Heart right ventricle (tissue), 16 donors: Measurements from ENCODE around the gene ADCY2. TPM values are rescaled to one million over a fixed set of nuclear protein-coding genes. Genes with fewer than 3 reads are reported as not detected.

Experiments
- ATAC-seq, 8 donors: fragments of 200-7000 bp; cut with Tn5 transposase; one replicate each; pipeline ENCODE4 v1.9.1; 2020; ENCODE audit warnings: mild to moderate bottlenecking in 8 of 8, moderate library complexity in 8 of 8, moderate number of reproducible peaks in 1 of 8
- DNase-seq, 2 donors: peaks; one replicate each; pipeline ENCODE4 v3.0.0-alpha.2; 2020
- H3K27ac ChIP-seq, 10 donors: fragments of 200-600 bp; sonication (generic) in 2 of 10; one replicate each; pipeline versions ENCODE4 v1.5.0 to v1.8.0; 2020 to 2022; ENCODE audit warnings: mild to moderate bottlenecking in 3 of 10
- H3K27me3 ChIP-seq, 7 donors: fragments of 200-600 bp; one replicate each; pipeline ENCODE4 v1.8.0; 2021 to 2022; ENCODE audit warnings: mild to moderate bottlenecking in 2 of 7
- H3K36me3 ChIP-seq, 9 donors: fragments of 200-600 bp; sonication (generic) in 1 of 9; one replicate each; pipeline versions ENCODE4 v1.5.0 to v1.8.0; 2020 to 2022; ENCODE audit warnings: mild to moderate bottlenecking in 2 of 9
- H3K4me1 ChIP-seq, 9 donors: fragments of 200-600 bp; sonication (generic) in 1 of 9; one replicate each; pipeline versions ENCODE4 v1.5.0 to v1.8.0; 2020 to 2022; ENCODE audit warnings: mild to moderate bottlenecking in 4 of 9
- H3K4me3 ChIP-seq, 10 donors: fragments of 200-600 bp; sonication (generic) in 2 of 10; one replicate each; pipeline versions ENCODE4 v1.5.0 to v1.8.0; 2020 to 2022; ENCODE audit warnings: mild to moderate bottlenecking in 7 of 10, moderate library complexity in 2 of 10
- H3K9me3 ChIP-seq, 11 donors: fragments of 200-600 bp in 10 of 11; sonication (generic) in 2 of 11; one replicate each; pipeline versions ENCODE4 v1.5.0 to v1.8.0; 2013 to 2022; ENCODE audit warnings: mild to moderate bottlenecking in 2 of 11, control low read depth in 1 of 11, moderate library complexity in 1 of 11
- CTCF ChIP-seq, 9 donors: fragments of 200-600 bp; sonication (generic) in 2 of 9; IDR thresholded peaks; one replicate each; pipeline versions ENCODE4 v1.5.0 to v1.8.0; 2021 to 2022; ENCODE audit warnings: antibody characterized with exemption in 9 of 9, mild to moderate bottlenecking in 5 of 9, moderate library complexity in 1 of 9
- WGBS, 2 donors: extraction: QIAGEN DNeasy Blood & Tissue Kit; methylation state at CpG; one replicate each; pipeline ENCODE4 v1.1.7; 2013; ENCODE audit warnings: inconsistent platforms in 1 of 2; 5-methylcytosine and 5-hydroxymethylcytosine counted together
- intact Hi-C, 10 donors: fragments of 100-400 bp; cut with DNase I; formaldehyde crosslinking; loops; one replicate each; pipeline versions ENCODE4 v1.11.1 to v1.14.2; 2022
- polyA plus RNA-seq, 2 donors: library from polyadenylated mRNA; stranded (reverse); fragments of 200-250 nt; gene quantifications; one replicate each; pipeline ENCODE4 v1.2.3, GENCODE V29; 2013
- total RNA-seq, 10 donors: library from RNA; stranded (reverse); fragmentation: NEBNext Ultra II Directional in 3 of 10; extraction: Animal tissue kit (Norgen Biotek cat#: 25700) in 3 of 10; gene quantifications; one replicate each; pipeline versions ENCODE4 v1.2.1 to v1.2.4, GENCODE V29; 2021 to 2023
- donor health status: Arrhythmogenic right ventricular cardiomyopathy.
- donor health status: ischemic (EF 13 %, LVEDD 7.1; RV severe dilation, severe dysfunction).
- donor health status: healthy with polysubstance abuse.
- donor health status: DM: no; HTN: yes; CAD: no.
- donor health status: DM: no; HTN: no; CAD: no.
- donor health status: ischemic (EF 25% LVEDD 6.9; RV normal size, moderate dysfunction).
- donor health status: ischemic (EF 25% LVEDD 5.7; RV mildly dilated, moderate dysfunction).
- donor health status: healthy.
- donor health status: DM: yes; HTN: yes; CAD: no.
- donor health status: Ischemic cardiomyopathy.
- donor health status: ischemic (EF 35%, LVEDD 5.7; RV mildly dilated, moderate dysfunction).
- donor health status: nonischemic (EF 11% LVEDD 7.7; RV severe dilation, severe dysfunction).
- donor health status: DM: yes; HTN: yes; CAD: no.
- donor health status: PGD.
- donor health status: ischemic (EF 29% LVEDD 5.4; RV normal size, mild dysfunction).
- donor health status: nonischemic (EF 23%, LVEDD 6.1; RV moderate dilation, normal function).

The ADCY2 gene
- total and polyA plus RNA-seq, 12 donors = 0.04 to 0.90 (median 0.17) TPM

GRCh38 chr5:7855611-7856010 is 459.7 kb downstream of the ADCY2 start:
- peaks cover 0 to 17% (median 0%) of the 10 kb centered on the region in 9 donors for H3K4me1 ChIP-seq
- H3K27me3 ChIP-seq = peaks cover 0 to 14% (median 0%) of the 10 kb centered on the region in 7 donors
- no peak overlapping the region for H3K27ac ChIP-seq
- WGBS, 2 donors = 64 to 71% methylated on average over 3 of the region's 3 CpGs
- no peaks in the 10 kb centered on the region for H3K9me3 ChIP-seq
- TF ChIP-seq CTCF (IDR thresholded peaks at IDR 0.05) = no peak
- peaks cover 0 to 34% (median 10%) of the 10 kb centered on the region in 9 donors for H3K36me3 ChIP-seq
- H3K4me3 ChIP-seq = no peak overlapping the region
- ATAC-seq (no peak), DNase-seq (no peak)
- intact Hi-C loops = loop anchor here in 1 of 10 donors (5.0 kb wide), 1 partner anchor 1088 kb away; no protein-coding TSS in a partner anchor

- H3K27ac ChIP-seq = no peak overlapping the region
- intact Hi-C loops = loop anchor here in 1 of 10 donors (5.0 kb wide), 1 partner anchor 1090 kb away; no protein-coding TSS in a partner anchor
- 95 to 97% methylated on average over 2 of the region's 2 CpGs for WGBS, 2 donors
- H3K9me3 ChIP-seq = no peaks in the 10 kb centered on the region
- ATAC-seq = peak in 4 of 8 donors; percentile 46 to 68 (median 65)
- peak in 1 of 2 donors; percentile 20 for DNase-seq
- H3K36me3 ChIP-seq = peaks cover 0 to 47% (median 16%) of the 10 kb centered on the region in 9 donors
- peaks cover 0 to 9% (median 0%) of the 10 kb centered on the region in 9 donors for H3K4me1 ChIP-seq
- no peak overlapping the region for H3K4me3 ChIP-seq
- TF ChIP-seq CTCF (IDR thresholded peaks at IDR 0.05) = peak; percentile 35 to 72 (median 68)
- H3K27me3 ChIP-seq = peaks cover 0 to 2% (median 0%) of the 10 kb centered on the region in 7 donors
Observed at GRCh38 chr5:7856855-7857254, 460.9 kb downstream of the ADCY2 start.

GRCh38 chr5:7857361-7857760 is 461.4 kb downstream of the ADCY2 start:
- intact Hi-C loops = loop anchor here in 1 of 10 donors (5.0 kb wide), 1 partner anchor 1090 kb away; no protein-coding TSS in a partner anchor
- ATAC-seq = no peak
- TF ChIP-seq CTCF (IDR thresholded peaks at IDR 0.05) = no peak

GRCh38 chr5:7857926-7858632 is 462.1 kb downstream of the ADCY2 start:
- Histone ChIP-seq H3K4me1 (peaks cover 0 to under 1% (median 0%) of the 10 kb centered on the region in 9 donors), H3K9me3 (no peaks in the 10 kb centered on the region), H3K4me3 (no peak overlapping the region), H3K27me3 (no peaks in the 10 kb centered on the region), H3K27ac (no peak overlapping the region), H3K36me3 (peaks cover 0 to 59% (median 21%) of the 10 kb centered on the region in 9 donors)
- no peak for TF ChIP-seq CTCF (IDR thresholded peaks at IDR 0.05)
- WGBS, 2 donors = 78 to 83% methylated on average over 9 of the region's 9 CpGs
- ATAC-seq (no peak), DNase-seq (no peak)
- intact Hi-C loops = loop anchor here in 1 of 10 donors (5.0 kb wide), 1 partner anchor 1091 kb away; no protein-coding TSS in a partner anchor

More at GRCh38 chr5:7857361-7857760, 461.4 kb downstream of the ADCY2 start:
- Histone ChIP-seq H3K4me3 (no peak overlapping the region), H3K36me3 (peaks cover 0 to 52% (median 20%) of the 10 kb centered on the region in 9 donors), H3K4me1 (peaks cover 0 to 4% (median 0%) of the 10 kb centered on the region in 9 donors), H3K9me3 (no peaks in the 10 kb centered on the region), H3K27me3 (no peaks in the 10 kb centered on the region), H3K27ac (no peak overlapping the region)
- no peak for DNase-seq
- WGBS, 2 donors = 77 to 80% methylated on average over 5 of the region's 5 CpGs
